NB4 (cell line): ENCODE data around the gene PRKCE.

Source experiments
- DNase-seq: peaks from one replicate; pipeline ENCODE4 v3.0.0; 2010; ENCODE audit warnings: low read depth
- H3K4me3 ChIP-seq: one replicate; pipeline ENCODE4 v1.5.1; 2011; ENCODE audit warnings: mild to moderate bottlenecking, low read depth, low read length, moderate library complexity
- CTCF ChIP-seq: IDR thresholded peaks from one replicate; pipeline ENCODE4 v1.5.1; 2012; ENCODE audit warnings: low read depth, low read length
- MAX ChIP-seq: IDR thresholded peaks from 2 replicates; pipeline ENCODE4 v1.6.1; 2011; ENCODE audit warnings: low read depth, low read length
- MYC ChIP-seq: IDR thresholded peaks from 2 replicates; pipeline ENCODE4 v1.6.1; 2011; ENCODE audit warnings: low read depth, low read length
- POLR2A ChIP-seq: IDR thresholded peaks from 2 replicates; pipeline ENCODE4 v1.6.1; 2011; ENCODE audit warnings: mild to moderate bottlenecking; ENCODE audit not compliant: insufficient read length; ENCODE audit errors: extremely low read depth

Gene PRKCE

GRCh38 chr2:46039543-46040303 is 388.2 kb downstream of the PRKCE start:
- TF ChIP-seq CTCF (no peak), POLR2A (no peak), MYC (no peak), MAX (no peak)
- no peak for DNase-seq
- no peak overlapping the region for H3K4me3 ChIP-seq

GRCh38 chr2:46040563-46041155 is 389.2 kb downstream of the PRKCE start:
- no peak overlapping the region for H3K4me3 ChIP-seq
- no peak for TF ChIP-seq POLR2A
- TF ChIP-seq MYC: no peak
- TF ChIP-seq MAX: no peak
- no peak for TF ChIP-seq CTCF
- DNase-seq: no peak

GRCh38 chr2:46041434-46041833 is 390.0 kb downstream of the PRKCE start:
- DNase-seq: no peak

GRCh38 chr2:46042207-46042637 is 390.7 kb downstream of the PRKCE start:
- no peak overlapping the region for H3K4me3 ChIP-seq
- no peak for DNase-seq
- TF ChIP-seq MYC (no peak), MAX (no peak), POLR2A (no peak), CTCF (no peak)

More at GRCh38 chr2:46041434-46041833, 390.0 kb downstream of the PRKCE start:
- TF ChIP-seq CTCF (no peak), MYC (no peak), POLR2A (no peak), MAX (no peak)
- H3K4me3 ChIP-seq: no peak overlapping the region

GRCh38 chr2:46042711-46043110 is 391.2 kb downstream of the PRKCE start:
- no peak for DNase-seq
- H3K4me3 ChIP-seq: no peak overlapping the region
- TF ChIP-seq MAX: no peak
- no peak for TF ChIP-seq CTCF
- no peak for TF ChIP-seq MYC
- no peak for TF ChIP-seq POLR2A
